K562 (cell line): ENCODE data around the gene FXR1. TPM values are rescaled to one million over a fixed set of nuclear protein-coding genes. Genes with fewer than 3 reads are reported as not detected.

Experiments used
- ATAC-seq: fragments of 200-7000 bp; cut with Tn5 transposase; 3 replicates; pipeline ENCODE4 v1.9.1; 2020; ENCODE audit warnings: moderate library complexity
- BruUV-seq: library from RNA; stranded (reverse); fragments of 400-500 nt; replicated peaks from 2 replicates; lab custom pipeline; 2021; lab: Mats Ljungman, UMichigan
- CTCF ChIA-PET: fragments of 300-600 bp; formaldehyde crosslinking; extraction: SDS; loops from one replicate; lab custom pipeline; 2021; ENCODE audit warnings: low intra/inter-chr PET ratio; lab: Yijun Ruan, JAX
- POLR2A ChIA-PET: fragments of 300-600, 350-650 bp; sonication (Branson Sonifier 250); formaldehyde crosslinking; extraction: SDS; loops from one replicate; lab custom pipeline; 2021; ENCODE audit warnings: antibody characterized with exemption, inconsistent platforms; lab: Yijun Ruan, JAX
- DNase-seq, 4 experiments: peaks; one replicate each; pipeline versions ENCODE4 v3.0.0 to v3.0.0-alpha.2; 2011 to 2018; ENCODE audit warnings: low spot score in 3 of 4, mixed read lengths in 3 of 4; ENCODE audit errors: extremely low read depth in 1 of 4
- FAIRE-seq: peaks from 2 replicates; lab custom pipeline; 2011; peaks lifted over from hg19 to GRCh38; lab: Jason Lieb, UNC
- H2AFZ ChIP-seq: 2 replicates; pipeline ENCODE4 v1.6.0; 2011; ENCODE audit warnings: low read depth, low read length, control low read depth, inconsistent platforms
- H3K27ac ChIP-seq: fragments of 200-600 bp; 3 replicates; pipeline ENCODE4 v1.8.0; 2011; ENCODE audit warnings: low read depth, mild to moderate bottlenecking, control low read depth, inconsistent platforms, low read length, moderate library complexity, mixed read lengths; ENCODE audit errors: extremely low read depth
- H3K27me3 ChIP-seq, 2 experiments: fragments of 300-600 bp in 1 of 2; 2 replicates in 1 of 2; 3 replicates in 1 of 2; pipeline versions ENCODE4 v1.6.0 to v1.8.0; 2011; ENCODE audit warnings: inconsistent platforms in 2 of 2, low read length in 2 of 2, mild to moderate bottlenecking in 1 of 2, mixed read lengths in 1 of 2, moderate library complexity in 1 of 2; ENCODE audit not compliant: control insufficient read depth in 2 of 2, insufficient read depth in 2 of 2
- H3K36me3 ChIP-seq: fragments of 300-600 bp; 3 replicates; pipeline ENCODE4 v1.8.0; 2011; ENCODE audit warnings: mild to moderate bottlenecking, low read length, inconsistent platforms; ENCODE audit not compliant: control insufficient read depth, insufficient read depth
- H3K4me1 ChIP-seq, 2 experiments: fragments of 200-600 bp in 1 of 2; replicated peaks in 1 of 2; 2 replicates in 1 of 2; 3 replicates in 1 of 2; pipeline versions ENCODE4 v1.5.1 to v1.8.0; 2011; ENCODE audit warnings: inconsistent platforms in 2 of 2, low read length in 2 of 2, mild to moderate bottlenecking in 1 of 2, mixed read lengths in 1 of 2, moderate library complexity in 1 of 2; ENCODE audit not compliant: control insufficient read depth in 2 of 2, insufficient read depth in 2 of 2
- H3K4me2 ChIP-seq: 2 replicates; pipeline ENCODE4 v1.6.1; 2011; ENCODE audit warnings: low read length, control low read depth, inconsistent platforms, mixed read lengths; ENCODE audit not compliant: insufficient read depth
- H3K4me3 ChIP-seq: fragments of 200-600 bp; sonication (generic), shearing (Covaris generic); 2 replicates; pipeline ENCODE4 v1.5.1; 2016; ENCODE audit warnings: control low read depth, inconsistent platforms
- H3K79me2 ChIP-seq: fragments of 200-600 bp; 3 replicates; pipeline ENCODE4 v1.8.0; 2011; ENCODE audit warnings: low read length, inconsistent platforms; ENCODE audit not compliant: control insufficient read depth, insufficient read depth
- H3K9ac ChIP-seq, 2 experiments: 2 replicates each; pipeline versions ENCODE4 v1.6.0 to v1.6.1; 2011; ENCODE audit warnings: low read depth in 2 of 2, low read length in 2 of 2, control low read depth in 1 of 2, inconsistent platforms in 1 of 2, mild to moderate bottlenecking in 1 of 2, mixed read lengths in 1 of 2; ENCODE audit not compliant: insufficient read depth in 1 of 2
- H3K9me1 ChIP-seq: one replicate; pipeline ENCODE4 v1.6.0; 2011; ENCODE audit warnings: inconsistent platforms, mild to moderate bottlenecking, low read length, moderate library complexity; ENCODE audit not compliant: control insufficient read depth, insufficient read depth
- H3K9me3 ChIP-seq: replicated peaks from 2 replicates; pipeline ENCODE4 v1.5.1; 2011; ENCODE audit warnings: low read depth, low read length, inconsistent platforms; ENCODE audit not compliant: control insufficient read depth, insufficient read depth
- H4K20me1 ChIP-seq: replicated peaks from 2 replicates; pipeline ENCODE4 v1.6.1; 2011; ENCODE audit warnings: low read length, inconsistent platforms, mixed read lengths; ENCODE audit not compliant: control insufficient read depth, insufficient read depth
- ESRRB ChIP-seq: fragments of 250-450 bp; sonication (Bioruptor Pico); IDR thresholded peaks from 2 replicates; pipeline ENCODE4 v1.5.0; 2020; ENCODE audit warnings: mild to moderate bottlenecking, moderate library complexity, borderline replicate concordance
- FOSL1 ChIP-seq: fragments of 200-800 bp; sonication (Bioruptor generic); conservative IDR thresholded peaks from 2 replicates; pipeline ENCODE4 v1.6.1; 2016; ENCODE audit warnings: missing genetic modification characterization, missing compliant biosample characterization
- GTF2A2 ChIP-seq: IDR thresholded peaks from 2 replicates; pipeline ENCODE4 v1.6.1; 2016; ENCODE audit warnings: mild to moderate bottlenecking, missing genetic modification characterization, missing compliant biosample characterization
- KLF6 ChIP-seq: fragments of 250-450 bp; sonication (Bioruptor Pico); IDR thresholded peaks from 2 replicates; pipeline ENCODE4 v1.4.0; 2020; ENCODE audit warnings: mild to moderate bottlenecking, moderate library complexity, borderline replicate concordance
- L3MBTL2 ChIP-seq: fragments of 450-650 bp; IDR thresholded peaks from 2 replicates; pipeline ENCODE4 v1.6.1; 2016; ENCODE audit warnings: mild to moderate bottlenecking, moderate library complexity
- MTA2 ChIP-seq: fragments of 450-650 bp; IDR thresholded peaks from 2 replicates; pipeline ENCODE4 v1.6.1; 2016; ENCODE audit warnings: low read depth
- PTRF ChIP-seq: fragments of 450-650 bp; IDR thresholded peaks from 2 replicates; pipeline ENCODE4 v1.6.1; 2016; ENCODE audit warnings: mild to moderate bottlenecking, missing genetic modification characterization, missing compliant biosample characterization
- RFX5 ChIP-seq: IDR thresholded peaks from 2 replicates; pipeline ENCODE4 v1.6.1; 2011; ENCODE audit warnings: low read depth, mild to moderate bottlenecking, improper control_type of control experiment, low read length
- SMARCB1 ChIP-seq: IDR thresholded peaks from 2 replicates; pipeline ENCODE4 v1.6.1; 2011; ENCODE audit warnings: improper control_type of control experiment, low read depth; ENCODE audit not compliant: insufficient read length
- TCF15 ChIP-seq: fragments of 250-450 bp; sonication (Bioruptor Pico); IDR thresholded peaks from 2 replicates; pipeline ENCODE4 v1.8.0; 2022; ENCODE audit warnings: moderate library complexity, mild to moderate bottlenecking, inconsistent platforms
- ZBTB9 ChIP-seq: fragments of 450-650 bp; formaldehyde crosslinking; IDR thresholded peaks from 2 replicates; pipeline ENCODE4 v1.4.0; 2020; ENCODE audit warnings: mild to moderate bottlenecking, moderate library complexity
- ZNF133 ChIP-seq: fragments of 250-450 bp; sonication (Bioruptor Pico); IDR thresholded peaks from 2 replicates; pipeline ENCODE4 v1.4.0; 2020; ENCODE audit warnings: mild to moderate bottlenecking
- WGBS: fragments of 100-300 bp; shearing (Covaris generic); methylation state at CpG from one replicate; pipeline ENCODE4 v1.1.6; 2016; ENCODE audit warnings: low coverage, mixed read lengths; ENCODE audit not compliant: insufficient coverage; ENCODE audit errors: missing lambda C conversion rate; 5-methylcytosine and 5-hydroxymethylcytosine counted together
- in situ Hi-C: fragments of 300-500 bp; cut with MboI; formaldehyde crosslinking; loops from 4 replicates; pipeline ENCODE4 v1.15.0; 2018; ENCODE audit warnings: inconsistent platforms, mixed read lengths
- intact Hi-C: fragments of 100-400 bp; cut with micrococcal nuclease; formaldehyde crosslinking; loops from 2 replicates; pipeline ENCODE4 v1.14.2; 2022
- polyA plus RNA-seq, 8 experiments: library from polyadenylated mRNA; depleted of rRNA in 4 of 8; stranded (reverse) in 5 of 8; unstranded in 3 of 8; fragments of >200 nt; fragmentation: Nextera tagmentation in 2 of 8; fragmentation: Illumina TruSeq in 1 of 8; extraction: Ambion mirVana in 2 of 8; extraction: Trizol in 1 of 8; gene quantifications; 2 replicates each; pipeline versions ENCODE4 v1.2.1 to v1.2.3, GENCODE V29; 2011 to 2014; ENCODE audit warnings: inconsistent platforms in 1 of 8, missing spikeins in 1 of 8
- total RNA-seq, 7 experiments: library from RNA; depleted of rRNA in 6 of 7; stranded (reverse); fragments of >200 nt in 6 of 7; fragmentation: Illumina TruSeq in 2 of 7; extraction: Trizol in 2 of 7; gene quantifications; 2 replicates each; pipeline versions ENCODE4 v1.2.1 to v1.2.3, GENCODE V29; 2011 to 2021; ENCODE audit warnings: low replicate concordance in 1 of 7

Gene FXR1
- total and polyA plus RNA-seq, 9 of the 15 experiments (the other 6 are each of a cell fraction or from before 2014, with no cell fraction given): 59.4 to 177 (median 136) TPM

DNA sequence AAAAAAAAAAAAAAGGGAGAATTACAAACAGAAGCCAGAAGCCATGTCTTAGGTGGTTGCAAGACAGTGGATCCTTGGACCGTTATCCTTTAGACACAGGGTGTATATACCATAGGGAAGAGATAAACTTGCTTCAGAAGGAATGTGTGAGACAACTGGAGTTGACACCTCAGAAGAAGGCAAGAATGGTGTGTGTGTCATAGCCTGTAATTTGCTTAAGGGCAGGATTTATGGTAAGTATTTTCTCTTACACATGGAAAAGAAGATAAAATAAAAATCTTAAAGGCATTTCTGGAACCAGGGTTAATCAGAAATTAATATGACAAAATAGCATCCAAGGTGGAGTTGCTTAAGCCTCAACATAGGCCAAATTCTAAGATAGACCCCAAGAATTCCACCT lies 96.3 kb downstream of the FXR1 start:
- POLR2A ChIA-PET: no interaction called here
- H3K4me2 ChIP-seq: no peak overlapping the region
- H2AFZ ChIP-seq: no peak overlapping the region
- no peak for TF ChIP-seq L3MBTL2
- no peak for TF ChIP-seq MTA2
- no peak for TF ChIP-seq SMARCB1
- no peak for TF ChIP-seq FOSL1
- no peak for TF ChIP-seq ZBTB9 (CRISPR knock-in tag)
- TF ChIP-seq ZNF133 (CRISPR knock-in tag): no peak
- TF ChIP-seq TCF15 (CRISPR knock-in tag): no peak
- TF ChIP-seq RFX5: no peak
- TF ChIP-seq ESRRB (CRISPR knock-in tag): no peak
- no peak for TF ChIP-seq GTF2A2 (tag)
- TF ChIP-seq PTRF (tag): no peak
- TF ChIP-seq KLF6 (CRISPR knock-in tag): no peak
- TF ChIP-seq, all 486 proteins: peak for 0
- H3K4me3 ChIP-seq: no peak overlapping the region
- CTCF ChIA-PET: no interaction called here
- no TSS peak for BruUV-seq
- H3K4me1 ChIP-seq: no peaks in the 10 kb centered on the region
- WGBS: 0% methylated on average over 1 of the region's 1 CpG
- no peaks in the 10 kb centered on the region for H3K79me2 ChIP-seq
- FAIRE-seq (no peak), DNase-seq (no peak), ATAC-seq (no peak)
- intact Hi-C loops: no loop called here
- H3K27ac ChIP-seq: no peak overlapping the region
- H3K9ac ChIP-seq: no peak overlapping the region
- H3K9me1 ChIP-seq: no peaks in the 10 kb centered on the region
- in situ Hi-C loops: no loop called here
- H3K36me3 ChIP-seq: no peaks in the 10 kb centered on the region
- H4K20me1 ChIP-seq: no peaks in the 10 kb centered on the region
- no peaks in the 10 kb centered on the region for H3K27me3 ChIP-seq
- no peaks in the 10 kb centered on the region for H3K9me3 ChIP-seq
